Panc1 (cell line): ENCODE data around the gene ELF5.

Experiments used
- CTCF ChIP-seq: fragments of 450-650 bp; IDR thresholded peaks from 2 replicates; pipeline ENCODE4 v1.5.1; 2017; ENCODE audit warnings: mild to moderate bottlenecking
- POLR2AphosphoS5 ChIP-seq: IDR thresholded peaks from 2 replicates; pipeline ENCODE4 v1.6.1; 2012; ENCODE audit warnings: mild to moderate bottlenecking, low read depth, low read length, moderate library complexity
- REST ChIP-seq, 2 experiments: IDR thresholded peaks; 2 replicates each; pipeline ENCODE4 v1.6.1; 2011 to 2012; ENCODE audit warnings: low read depth in 2 of 2, control low read depth in 1 of 2, low read length in 1 of 2, mild to moderate bottlenecking in 1 of 2, moderate library complexity in 1 of 2; ENCODE audit not compliant: insufficient read depth in 1 of 2
- SIN3A ChIP-seq: IDR thresholded peaks from 2 replicates; pipeline ENCODE4 v1.6.1; 2012; ENCODE audit warnings: low read depth, mild to moderate bottlenecking, low read length, moderate library complexity, borderline replicate concordance; ENCODE audit not compliant: insufficient read depth

GRCh38 chr11:34433899-34434298 lies 79.7 kb downstream of the ELF5 start:
- TF ChIP-seq CTCF (no peak), POLR2AphosphoS5 (no peak), REST (IDR thresholded peaks at IDR 0.05; ENCODE audit: insufficient read depth in 1 of 2, low read depth in 2 of 2, low read length in 1 of 2) (no peak), SIN3A (no peak)
